HG02763 (cell line): ENCODE results near the gene MRPL57.
"Not testable (repeated sequence)": the region's sequence is repeated elsewhere in the genome, so short reads cannot be mapped to it uniquely, and the experiment has no call there.

Source experiments
- ATAC-seq: cut with Tn5 transposase; IDR thresholded peaks from one replicate; pipeline ENCODE4 v1.9.1; 2021; ENCODE audit warnings: mild to moderate bottlenecking, moderate library complexity; ENCODE audit not compliant: unreplicated experiment

MRPL57 gene

DNA sequence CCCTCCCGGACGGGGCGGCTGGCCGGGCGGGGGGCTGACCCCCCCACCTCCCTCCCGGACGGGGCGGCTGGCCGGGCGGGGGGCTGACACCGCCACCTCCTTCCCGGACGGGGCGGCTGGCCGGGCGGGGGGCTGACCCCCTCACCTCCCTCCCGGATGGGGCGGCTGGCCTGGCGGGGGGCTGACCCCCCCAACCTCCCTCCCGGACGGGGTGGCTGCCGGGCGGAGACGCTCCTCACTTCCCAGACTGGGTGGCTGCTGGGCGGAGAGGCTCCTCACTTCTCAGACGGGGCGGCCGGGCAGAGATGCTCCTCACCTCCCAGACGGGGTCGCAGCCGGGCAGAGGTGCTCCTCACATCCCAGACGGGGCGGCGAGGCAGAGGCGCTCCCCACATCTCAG lies 10.0 kb downstream of the MRPL57 start:
- not testable (repeated sequence) for ATAC-seq

DNA sequence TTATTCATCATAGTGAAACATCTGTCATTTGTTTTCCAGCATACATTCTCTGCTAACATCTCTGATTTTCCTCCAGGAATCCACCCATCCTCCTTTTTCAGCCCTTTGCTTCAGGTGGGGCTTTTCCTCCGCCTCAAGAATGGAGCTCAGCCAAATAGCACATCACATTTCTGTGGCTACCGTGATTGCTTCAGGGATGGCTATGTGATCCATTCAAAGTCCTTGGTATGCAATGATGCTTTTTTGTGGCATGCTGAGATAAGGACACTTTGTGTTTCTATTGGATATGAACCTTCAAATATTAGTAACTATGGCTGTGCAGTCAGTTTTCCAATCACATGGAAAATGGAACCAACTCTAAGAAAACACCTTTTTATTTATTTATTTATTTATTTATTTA lies 18.3 kb downstream of the MRPL57 start:
- ATAC-seq, result not testable (repeated sequence)

DNA sequence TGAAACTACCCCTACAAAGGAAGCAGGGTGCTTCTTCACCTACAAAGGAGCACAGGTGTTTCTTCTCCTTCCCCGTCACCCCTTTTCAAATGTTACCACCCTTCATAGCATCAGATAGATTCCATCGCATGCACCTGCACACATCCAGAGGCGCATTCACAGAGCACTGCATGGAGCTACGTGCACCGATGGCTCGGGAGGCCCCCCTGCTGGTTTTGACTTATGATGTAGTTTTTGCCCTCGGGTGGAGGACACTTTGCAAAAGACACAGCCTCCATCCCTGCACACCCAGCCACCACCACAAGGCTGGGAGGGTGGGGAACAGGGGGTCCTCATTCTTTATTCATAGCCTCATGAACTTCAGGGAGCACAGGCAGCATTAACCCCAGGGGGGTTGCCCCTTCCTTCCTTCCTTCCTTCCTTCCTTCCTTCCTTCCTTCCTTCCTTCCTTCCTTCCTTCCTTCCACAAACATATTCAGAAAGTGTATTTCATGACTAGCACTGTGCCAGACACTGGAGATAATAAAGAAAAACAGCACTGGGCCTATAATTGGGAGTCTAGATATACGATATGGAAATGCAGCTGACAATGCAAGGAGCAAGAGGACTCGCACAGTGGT lies 21.3 kb downstream of the MRPL57 start:
- ATAC-seq, result not testable (repeated sequence)

DNA sequence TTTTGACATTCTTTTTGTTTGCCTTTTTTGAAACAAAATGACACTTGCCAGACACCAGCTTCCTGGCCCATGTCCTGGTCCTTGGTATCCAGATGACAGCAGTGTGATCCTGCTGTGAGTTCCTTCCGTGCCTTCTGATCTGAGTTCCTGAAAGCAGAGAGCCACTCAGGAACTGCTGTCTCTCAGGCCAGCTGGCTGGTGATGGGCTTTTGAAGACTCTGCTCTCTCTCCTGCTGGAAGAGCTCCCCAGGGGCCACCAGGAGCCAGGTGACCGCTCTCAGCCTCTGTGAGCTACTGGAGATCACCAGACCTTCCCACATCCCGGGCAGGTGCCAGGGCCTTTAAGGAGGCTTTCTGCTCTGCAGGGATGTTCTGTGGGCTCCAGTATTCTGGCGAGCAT lies 21.9 kb downstream of the MRPL57 start:
- not testable (repeated sequence) for ATAC-seq

DNA sequence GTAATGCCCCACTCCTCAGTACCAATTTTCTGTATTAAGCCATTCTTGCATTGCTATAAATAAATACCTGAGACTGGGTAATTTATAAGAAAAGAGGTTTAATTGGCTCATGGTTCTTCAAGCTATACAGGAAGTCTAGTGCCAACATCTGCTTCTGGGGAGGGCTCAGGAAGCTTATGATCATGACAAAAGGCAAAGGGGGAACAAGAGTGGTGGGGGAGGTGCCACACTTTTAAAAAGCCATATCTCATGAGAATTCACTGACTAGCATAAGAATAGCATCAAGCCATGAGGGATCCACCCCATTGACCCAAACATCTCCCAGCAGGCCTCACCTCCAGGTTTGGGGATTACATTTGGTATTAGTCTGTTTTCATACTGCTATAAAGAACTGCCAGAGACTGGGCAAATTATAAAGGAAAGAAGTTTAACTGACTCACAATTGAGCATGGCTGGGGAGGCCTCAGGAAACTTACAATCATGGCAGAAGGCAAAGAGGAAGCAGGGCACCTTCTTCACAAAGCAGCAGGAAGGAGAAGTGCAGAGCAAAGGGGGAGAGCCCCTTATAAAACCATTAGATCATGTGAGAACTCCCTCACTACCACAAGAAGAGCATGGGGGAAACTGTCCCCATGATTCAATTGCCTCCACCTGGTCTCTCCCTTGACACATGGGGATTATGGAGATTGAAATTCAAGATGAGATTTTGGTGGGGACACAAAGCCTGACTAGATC lies 25.2 kb downstream of the MRPL57 start:
- not testable (repeated sequence) for ATAC-seq

DNA sequence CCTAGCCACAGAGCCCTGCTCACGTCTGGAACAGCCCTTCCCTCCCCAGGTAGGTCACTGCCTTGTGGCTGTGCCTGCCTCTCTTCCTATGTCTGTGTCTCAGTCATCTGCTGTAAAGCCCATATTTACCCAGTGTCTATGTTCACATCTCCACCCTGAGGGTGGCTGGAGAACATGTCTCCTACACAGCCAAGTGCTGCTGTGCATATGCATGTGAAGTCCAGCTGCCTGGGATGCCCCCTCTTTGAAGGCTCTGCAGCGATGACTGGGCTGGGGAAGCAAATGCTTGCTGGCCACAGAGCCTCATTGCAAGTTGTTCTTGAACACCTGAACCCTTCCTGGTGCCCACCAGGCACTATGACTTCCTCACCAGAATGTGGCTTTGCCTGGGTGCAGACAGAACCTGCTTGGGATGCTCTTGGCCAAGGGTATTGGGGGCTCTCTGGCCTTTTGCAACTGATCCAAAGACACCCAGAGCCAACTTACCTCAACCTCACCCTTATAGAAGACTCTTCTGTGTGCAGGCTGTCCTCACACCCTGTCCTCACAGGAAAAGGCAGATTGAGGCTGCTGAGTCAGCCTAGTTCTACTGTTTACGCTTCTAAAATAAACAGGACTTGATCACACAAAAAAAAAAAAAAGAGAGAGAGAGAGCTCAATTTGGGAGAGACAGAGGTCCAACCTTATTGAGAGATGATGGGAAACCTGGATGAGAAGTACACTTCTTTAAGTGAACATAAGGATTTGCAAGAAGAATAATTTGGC lies 26.5 kb downstream of the MRPL57 start:
- no peak for ATAC-seq

DNA sequence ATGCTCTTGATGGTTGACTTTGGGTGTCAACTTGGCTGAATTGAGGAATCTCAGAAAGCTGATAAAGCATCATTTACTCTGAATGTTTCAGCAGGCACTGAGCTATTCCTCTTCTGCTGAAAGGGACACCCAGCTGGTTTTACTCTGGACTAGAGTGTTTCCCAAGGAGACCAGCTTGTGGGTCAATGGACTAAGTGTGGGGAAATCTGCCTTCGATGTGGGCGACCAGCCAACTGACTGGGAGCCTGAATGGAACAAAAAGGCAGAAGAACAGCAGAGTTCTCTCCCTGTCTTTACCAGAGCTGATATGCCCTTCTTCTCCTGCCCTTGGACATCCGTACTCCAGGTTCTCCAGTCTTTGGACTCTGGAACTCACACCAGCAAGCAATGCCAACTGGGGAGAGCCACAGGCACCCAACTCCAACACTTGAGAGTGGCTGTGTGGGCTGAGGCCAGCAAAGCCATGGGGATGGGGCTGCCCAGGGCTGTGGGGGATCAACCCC lies 32.2 kb downstream of the MRPL57 start:
- ATAC-seq, result no peak

DNA sequence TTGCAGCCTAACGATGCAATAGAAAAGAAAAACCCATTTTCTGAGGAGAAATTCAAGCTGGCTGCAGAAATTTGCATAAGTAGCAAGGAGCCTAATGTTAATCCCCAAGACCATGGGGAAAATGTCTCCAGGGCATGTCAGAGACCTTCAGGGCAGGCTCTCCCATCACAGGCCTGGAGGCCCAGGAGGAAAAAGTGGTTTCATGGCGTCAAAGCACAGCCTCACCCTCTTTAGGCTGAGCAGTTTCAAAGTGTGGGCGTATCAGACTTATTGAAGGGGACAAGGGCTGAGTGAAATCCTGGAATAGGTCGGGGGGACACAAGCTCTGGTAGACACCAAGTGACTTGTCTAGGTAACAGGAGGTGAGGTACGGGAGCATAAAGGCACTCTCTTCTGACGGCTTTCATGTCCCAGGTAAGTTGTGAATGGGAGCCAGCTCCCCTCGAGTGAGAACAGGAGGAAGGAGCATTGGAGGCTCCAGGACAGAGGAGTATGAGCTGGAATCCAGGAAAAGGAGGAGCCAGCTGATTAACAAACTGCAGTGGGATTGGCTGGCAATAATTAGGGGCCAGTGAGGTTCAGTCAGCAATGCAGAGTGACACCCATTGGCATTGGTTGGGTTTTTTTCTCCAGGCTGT lies 35.8 kb downstream of the MRPL57 start:
- no peak for ATAC-seq

DNA sequence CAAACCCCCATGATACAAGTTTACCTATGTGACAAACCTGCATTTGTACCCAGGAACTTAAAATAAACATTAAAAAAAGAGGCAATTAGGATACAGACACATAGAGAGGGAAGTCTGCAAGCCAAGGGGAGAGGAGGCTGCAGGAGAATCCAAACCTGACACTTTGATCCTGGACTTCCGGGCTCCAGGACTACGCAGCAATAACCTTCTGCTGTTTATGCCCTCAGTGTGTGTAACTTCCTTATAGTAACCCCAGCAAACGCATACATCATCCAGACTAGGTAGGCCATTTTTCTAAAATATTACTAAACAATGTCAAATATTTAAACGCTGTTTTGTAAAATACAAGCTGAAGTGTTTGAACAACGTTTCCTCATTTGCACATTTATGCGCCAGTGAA lies 39.0 kb downstream of the MRPL57 start:
- ATAC-seq, result not testable (repeated sequence)

DNA sequence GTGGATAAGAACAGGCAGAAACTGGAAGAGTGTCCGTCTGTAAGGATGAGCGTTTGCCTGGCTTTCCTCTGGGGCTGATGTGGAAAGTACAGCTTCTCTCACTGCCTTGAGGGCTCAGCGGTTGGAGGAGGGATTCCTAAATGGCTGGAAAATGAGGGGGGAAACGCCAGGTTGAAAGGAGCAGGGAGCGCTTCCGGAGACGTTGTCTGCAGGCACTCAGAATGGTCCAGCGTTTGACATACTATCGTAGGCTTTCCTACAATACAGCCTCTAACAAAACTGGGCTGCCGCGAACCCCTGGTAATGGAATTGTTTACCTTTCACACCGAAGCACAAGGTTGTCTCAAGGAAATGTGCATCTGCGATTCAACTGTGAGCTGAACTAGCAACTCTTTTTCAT lies 39.9 kb downstream of the MRPL57 start:
- no peak for ATAC-seq

DNA sequence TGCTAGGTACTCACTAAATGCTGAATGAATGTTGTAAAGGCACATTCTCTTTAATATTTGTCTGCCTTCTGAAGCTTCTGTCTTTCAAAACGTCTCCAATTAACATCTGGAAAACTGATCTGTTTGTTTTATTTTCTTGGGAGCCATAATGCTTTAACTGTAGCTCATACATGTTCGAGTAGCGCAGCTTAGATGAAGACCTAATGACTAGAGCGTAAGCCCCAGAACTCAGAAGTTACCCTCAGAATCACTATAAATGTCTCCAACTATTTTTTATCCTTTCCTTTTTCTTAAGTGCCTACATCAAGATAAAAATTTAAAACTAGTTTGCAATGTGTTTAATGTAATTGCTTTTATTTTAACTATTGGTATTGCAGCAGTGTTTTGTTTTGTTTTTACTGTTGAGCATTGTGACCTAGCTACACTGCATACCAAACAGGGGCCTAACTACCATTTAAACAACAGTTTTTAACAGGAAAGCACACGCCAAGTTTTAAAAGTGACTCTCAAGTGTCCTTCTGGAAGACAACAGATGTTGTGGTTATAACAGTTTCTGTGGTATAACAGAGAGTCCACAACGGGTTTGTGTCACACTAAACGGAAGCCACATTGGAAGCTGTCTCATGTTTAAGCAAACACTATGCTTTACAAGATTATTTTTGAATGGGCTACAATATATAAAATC lies 42.0 kb downstream of the MRPL57 start:
- peak; percentile 98 for ATAC-seq

DNA sequence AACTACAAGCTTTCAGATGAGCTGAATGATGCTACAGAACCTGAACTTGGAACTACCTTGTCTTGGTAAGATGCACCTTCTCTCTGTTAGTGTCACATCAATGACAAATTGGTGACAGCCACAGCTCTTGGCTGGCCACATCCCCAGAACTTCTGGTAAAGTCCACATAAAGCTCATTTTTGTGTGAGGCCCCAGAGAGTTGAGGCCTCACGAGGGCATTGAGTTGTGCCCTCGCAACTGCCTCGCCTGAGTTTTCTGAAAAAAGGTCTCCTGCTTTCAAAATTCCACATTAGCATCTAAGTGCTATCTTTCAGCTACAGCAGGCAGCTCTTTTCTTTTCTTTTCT lies 42.6 kb downstream of the MRPL57 start:
- no peak for ATAC-seq

DNA sequence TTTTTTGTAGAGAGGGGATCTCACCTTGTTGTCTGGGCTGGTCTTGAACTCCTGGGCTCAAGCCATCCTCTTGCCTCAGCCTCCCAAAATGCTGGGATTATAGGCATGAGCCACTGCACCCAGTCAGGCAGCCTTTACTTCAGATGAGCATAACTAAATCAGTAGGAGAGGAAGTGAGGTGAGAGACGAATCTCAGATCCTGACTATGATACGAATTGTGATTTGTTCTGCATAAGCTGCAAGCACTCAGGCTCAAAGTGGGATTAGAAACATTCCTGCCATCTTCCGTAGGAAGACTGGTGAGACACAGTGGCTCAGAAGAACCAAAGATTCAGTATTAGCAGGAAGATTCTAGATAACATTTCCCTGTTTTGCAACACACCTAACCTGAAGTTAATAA lies 43.3 kb downstream of the MRPL57 start:
- not testable (repeated sequence) for ATAC-seq

DNA sequence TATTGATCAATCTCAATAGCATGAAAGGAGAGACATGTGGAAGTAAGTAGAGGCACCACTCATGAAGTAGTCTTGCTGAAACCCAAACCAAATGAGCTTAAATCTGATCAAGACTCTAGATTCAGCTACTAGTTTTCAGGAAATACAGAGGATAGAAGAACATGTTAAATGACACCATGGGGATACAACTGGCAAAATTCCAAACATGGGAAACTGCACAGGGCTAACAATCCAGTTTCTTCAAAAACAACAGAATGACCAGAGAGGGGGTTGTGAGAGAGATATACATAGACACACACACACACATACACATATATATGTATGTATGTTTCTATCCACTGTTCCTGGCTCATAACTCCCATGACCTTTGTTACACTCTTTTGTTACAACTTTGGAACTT lies 44.8 kb downstream of the MRPL57 start:
- ATAC-seq, result no peak

DNA sequence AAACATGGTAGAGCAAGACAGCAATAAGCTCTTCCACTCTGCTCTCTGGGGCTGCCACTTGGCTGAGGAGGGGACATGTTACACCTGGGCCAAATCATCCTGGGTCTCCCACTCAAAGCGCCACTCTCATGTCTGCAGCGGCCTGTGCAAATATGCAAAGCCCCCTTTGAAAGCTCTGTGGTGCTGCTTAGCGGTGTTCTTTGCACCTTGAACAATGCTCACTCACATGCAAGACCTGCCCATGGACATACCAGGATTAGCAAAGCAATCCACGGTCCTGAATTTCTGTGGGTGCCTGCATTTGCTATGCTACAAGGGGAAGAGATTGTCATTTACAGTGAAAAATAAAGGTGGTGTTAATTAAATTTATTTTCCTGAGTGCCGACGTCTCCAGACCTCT lies 48.6 kb downstream of the MRPL57 start:
- ATAC-seq, result no peak

DNA sequence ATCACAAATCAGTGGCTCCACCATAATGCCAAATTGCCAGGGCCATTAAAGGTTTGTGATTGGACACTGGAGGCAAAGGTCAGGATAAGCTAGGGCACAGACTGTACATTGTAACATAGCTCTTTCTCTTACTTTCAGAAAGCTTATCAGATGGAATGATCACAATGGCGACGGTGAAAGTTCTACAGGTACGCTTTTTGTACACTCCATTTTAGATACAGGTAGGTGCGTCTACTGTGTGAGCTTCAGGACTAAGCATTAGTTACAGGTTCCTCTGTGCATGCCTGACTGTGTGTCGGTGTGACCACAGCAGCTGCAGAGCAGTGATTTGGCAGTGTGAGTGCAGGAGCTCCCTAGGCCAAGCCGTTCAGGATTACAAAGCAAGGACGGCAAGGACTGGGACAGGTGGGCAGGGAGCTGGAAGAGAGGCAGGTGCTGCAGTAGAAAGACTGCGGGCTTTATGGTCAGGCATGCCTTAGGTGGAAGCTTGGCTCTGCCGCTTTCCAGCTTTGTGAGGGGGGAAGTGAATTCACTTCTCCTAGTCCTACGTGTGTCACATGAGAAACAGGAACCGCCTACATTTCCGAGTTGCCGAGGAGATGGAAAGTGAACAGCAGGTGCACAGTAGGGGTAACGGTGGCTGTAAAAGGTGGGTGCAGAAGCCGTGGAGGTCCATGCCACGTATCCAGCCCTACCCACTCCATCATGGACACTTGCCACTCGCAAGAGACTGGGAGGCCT lies 49.6 kb downstream of the MRPL57 start:
- ATAC-seq, result no peak

DNA sequence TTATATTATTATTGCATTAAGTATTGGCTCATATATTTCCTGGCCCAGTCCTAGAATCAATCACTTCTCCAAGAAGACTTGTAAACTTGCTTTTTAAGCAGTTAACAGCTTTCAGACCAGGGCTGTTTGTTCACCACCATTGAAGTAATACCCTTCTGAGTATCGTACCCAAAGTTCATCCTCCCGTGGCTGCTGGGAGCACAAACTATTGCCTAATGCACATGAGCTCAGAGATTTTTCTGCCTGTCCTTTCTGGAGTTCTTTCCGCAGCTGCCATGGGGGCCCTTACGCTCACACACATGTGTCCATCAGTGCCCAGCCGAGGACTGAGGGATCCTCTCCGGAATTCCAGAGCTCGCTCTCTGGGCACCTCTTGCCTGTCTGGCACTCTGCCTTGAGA lies 51.5 kb downstream of the MRPL57 start:
- ATAC-seq, result no peak
